Gastrocnemius medialis (tissue), 4 donors: ENCODE results near the gene MAPK12. TPM values are rescaled to one million over a fixed set of nuclear protein-coding genes. Genes with fewer than 3 reads are reported as not detected.

ENCODE experiments used
- ATAC-seq, 2 donors: fragments of 150-250 bp; one replicate each; pipeline ENCODE4 v1.9.1; 2016
- DNase-seq, 2 donors: peaks; one replicate each; pipeline ENCODE4 v3.0.0-alpha.2; 2019
- H3K27ac ChIP-seq, 4 donors: fragments of 200-600 bp; sonication (generic); 1 replicate in 1 of 4; 2 replicates in 3 of 4; pipeline ENCODE4 v1.5.1; 2016 to 2018; ENCODE audit warnings: mild to moderate bottlenecking in 2 of 4, moderate library complexity in 1 of 4
- H3K27me3 ChIP-seq, 3 donors: fragments of 200-600 bp; sonication (generic) in 2 of 3; 1 replicate in 1 of 3; 2 replicates in 2 of 3; pipeline versions ENCODE4 v1.5.1 to v1.6.0; 2016 to 2019; ENCODE audit warnings: mild to moderate bottlenecking in 1 of 3, moderate library complexity in 1 of 3
- H3K36me3 ChIP-seq, 2 donors: fragments of 200-600 bp; sonication (generic) in 1 of 2; one replicate each; pipeline ENCODE4 v1.5.1; 2017 to 2018
- H3K4me1 ChIP-seq, 2 donors: fragments of 200-600 bp; sonication (generic) in 1 of 2; one replicate each; pipeline ENCODE4 v1.5.1; 2016 to 2017; ENCODE audit warnings: mild to moderate bottlenecking in 2 of 2
- H3K4me3 ChIP-seq, 4 donors: fragments of 200-600 bp; sonication (generic) in 3 of 4; 1 replicate in 1 of 4; 2 replicates in 3 of 4; pipeline ENCODE4 v1.5.1; 2016 to 2019; ENCODE audit warnings: mild to moderate bottlenecking in 2 of 4
- H3K9me3 ChIP-seq, 3 donors: fragments of 200-600 bp; sonication (generic) in 2 of 3; 1 replicate in 1 of 3; 2 replicates in 2 of 3; pipeline ENCODE4 v1.5.1; 2016 to 2019
- POLR2A ChIP-seq, 2 donors: fragments of 450-650 bp; IDR thresholded peaks; one replicate each; pipeline ENCODE4 v1.6.1; 2017; ENCODE audit warnings: antibody characterized with exemption in 2 of 2, mild to moderate bottlenecking in 2 of 2, moderate library complexity in 2 of 2
- in situ Hi-C, 4 donors: fragments of 200-750 bp; cut with MboI; loops; one replicate each; pipeline versions ENCODE4 v1.15.0 to v1.8.0; 2017; ENCODE audit warnings: low sequenced_read_pairs in 4 of 4
- intact Hi-C: fragments of 100-400 bp; cut with DNase I; formaldehyde crosslinking; loops from one replicate; pipeline ENCODE4 v1.15.1; 2023; ENCODE audit warnings: low total_unique reads
- total RNA-seq, 4 donors: library from RNA; depleted of rRNA; stranded (reverse); fragments of >200 nt; gene quantifications; one replicate each; pipeline versions ENCODE4 v1.1.0 to v1.2.3, GENCODE V29; 2016
- TF ChIP-seq, protein P1 (sequence below), 5 experiments: fragments of 450-650 bp in 3 of 5; fragments of 200-600 bp in 2 of 5; sonication (generic) in 2 of 5; IDR thresholded peaks in 4 of 5; conservative IDR thresholded peaks in 1 of 5; 1 replicate in 4 of 5; 2 replicates in 1 of 5; pipeline ENCODE4 v1.5.1; 2016 to 2019; ENCODE audit warnings: antibody characterized with exemption in 5 of 5, mild to moderate bottlenecking in 3 of 5, moderate library complexity in 3 of 5

MAPK12 gene
- total RNA-seq, 4 donors from 2014 or later: 126 to 290 (median 219) TPM

DNA sequence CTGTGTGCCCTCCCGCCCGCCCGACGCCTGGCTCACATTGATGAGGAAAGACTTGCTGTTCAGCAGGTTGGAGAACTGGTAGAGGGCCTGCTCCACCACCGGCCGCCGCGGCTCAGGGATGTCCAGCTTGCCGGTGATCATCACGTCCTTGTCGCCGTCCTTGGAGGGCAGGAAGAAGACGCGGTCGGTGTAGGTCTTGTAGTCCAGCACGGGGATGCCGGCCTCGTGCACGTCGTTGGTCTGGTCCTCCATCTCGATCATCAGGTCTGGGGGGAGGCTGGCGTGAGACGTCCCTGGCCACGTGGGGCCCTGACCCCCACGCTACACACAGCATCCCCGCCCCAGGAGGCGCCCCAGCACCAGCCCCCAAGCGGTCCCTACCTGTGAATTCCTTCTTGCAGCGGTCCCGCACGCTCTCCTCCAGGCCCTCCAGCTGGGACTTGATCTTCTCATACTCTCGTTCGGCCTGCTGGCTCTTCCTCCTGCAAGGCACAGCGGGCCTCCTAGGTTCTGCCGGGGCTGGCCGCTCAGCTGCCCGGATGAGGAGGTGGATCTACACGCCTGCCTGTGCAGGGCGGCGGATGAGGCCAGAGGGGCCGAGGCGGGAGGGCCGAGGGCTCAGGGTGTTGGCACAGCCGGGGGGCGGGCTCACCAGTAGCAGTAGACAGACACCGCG is 19.4 kb upstream of the MAPK12 start:
- TF ChIP-seq, protein P1, sequence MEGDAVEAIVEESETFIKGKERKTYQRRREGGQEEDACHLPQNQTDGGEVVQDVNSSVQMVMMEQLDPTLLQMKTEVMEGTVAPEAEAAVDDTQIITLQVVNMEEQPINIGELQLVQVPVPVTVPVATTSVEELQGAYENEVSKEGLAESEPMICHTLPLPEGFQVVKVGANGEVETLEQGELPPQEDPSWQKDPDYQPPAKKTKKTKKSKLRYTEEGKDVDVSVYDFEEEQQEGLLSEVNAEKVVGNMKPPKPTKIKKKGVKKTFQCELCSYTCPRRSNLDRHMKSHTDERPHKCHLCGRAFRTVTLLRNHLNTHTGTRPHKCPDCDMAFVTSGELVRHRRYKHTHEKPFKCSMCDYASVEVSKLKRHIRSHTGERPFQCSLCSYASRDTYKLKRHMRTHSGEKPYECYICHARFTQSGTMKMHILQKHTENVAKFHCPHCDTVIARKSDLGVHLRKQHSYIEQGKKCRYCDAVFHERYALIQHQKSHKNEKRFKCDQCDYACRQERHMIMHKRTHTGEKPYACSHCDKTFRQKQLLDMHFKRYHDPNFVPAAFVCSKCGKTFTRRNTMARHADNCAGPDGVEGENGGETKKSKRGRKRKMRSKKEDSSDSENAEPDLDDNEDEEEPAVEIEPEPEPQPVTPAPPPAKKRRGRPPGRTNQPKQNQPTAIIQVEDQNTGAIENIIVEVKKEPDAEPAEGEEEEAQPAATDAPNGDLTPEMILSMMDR (IDR thresholded peaks at IDR 0.05 in 4 of 5, conservative IDR thresholded peaks at IDR 0.05 in 1 of 5): no peak
- ATAC-seq (no peak), DNase-seq (no peak)
- Histone ChIP-seq H3K4me1 (no peaks in the 10 kb centered on the region), H3K27me3 (no peaks in the 10 kb centered on the region), H3K9me3 (no peaks in the 10 kb centered on the region), H3K4me3 (no peak overlapping the region), H3K27ac (no peak overlapping the region), H3K36me3 (peaks cover 0 to 9% of the 10 kb centered on the region in 2 donors)
- intact Hi-C loops: no loop called here
- in situ Hi-C loops: no loop called here

DNA sequence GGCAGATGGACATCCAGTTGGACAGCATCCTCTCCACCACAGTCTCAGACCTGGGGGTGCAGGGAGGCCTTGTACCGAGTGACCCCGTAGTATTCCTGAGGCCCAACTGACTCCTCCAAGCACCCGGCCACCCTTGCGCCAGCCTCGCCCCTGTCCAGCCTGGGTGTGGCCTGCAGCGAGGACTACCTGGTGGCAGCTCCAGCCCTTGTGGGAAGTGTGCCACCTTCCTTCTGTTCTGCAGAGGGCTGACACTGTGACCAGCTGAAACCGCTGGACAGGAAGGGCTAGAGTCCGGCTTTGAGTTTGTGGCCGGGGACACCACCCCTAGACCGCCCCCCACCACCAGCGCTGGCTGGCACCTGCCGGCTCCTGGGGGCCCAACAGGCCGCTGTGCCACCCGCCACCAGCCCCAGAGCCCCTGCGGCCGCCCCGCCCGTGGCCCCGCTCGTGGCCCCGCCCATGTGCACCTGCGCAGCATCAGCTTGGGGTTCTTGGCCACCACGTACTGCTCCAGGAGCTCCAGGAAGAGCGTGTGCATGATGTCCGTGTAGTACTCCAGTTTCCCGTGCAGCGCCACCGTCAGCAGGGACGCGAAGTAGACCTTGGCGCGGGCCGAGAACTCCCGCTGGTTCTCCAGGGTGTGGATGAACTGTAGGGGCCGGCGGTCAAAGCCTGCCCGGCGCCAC is 18.7 kb upstream of the MAPK12 start:
- no peak overlapping the region for H3K4me3 ChIP-seq
- intact Hi-C loops (no loop called here), in situ Hi-C loops (no loop called here)
- H3K4me1 ChIP-seq: no peaks in the 10 kb centered on the region
- ATAC-seq: no peak
- H3K27ac ChIP-seq: no peak overlapping the region
- peaks cover 0 to 9% of the 10 kb centered on the region in 2 donors for H3K36me3 ChIP-seq
- no peaks in the 10 kb centered on the region for H3K27me3 ChIP-seq
- DNase-seq: no peak
- TF ChIP-seq, protein P1 (IDR thresholded peaks at IDR 0.05 in 4 of 5, conservative IDR thresholded peaks at IDR 0.05 in 1 of 5): no peak
- TF ChIP-seq POLR2A (IDR thresholded peaks at IDR 0.05): no peak
- no peaks in the 10 kb centered on the region for H3K9me3 ChIP-seq

DNA sequence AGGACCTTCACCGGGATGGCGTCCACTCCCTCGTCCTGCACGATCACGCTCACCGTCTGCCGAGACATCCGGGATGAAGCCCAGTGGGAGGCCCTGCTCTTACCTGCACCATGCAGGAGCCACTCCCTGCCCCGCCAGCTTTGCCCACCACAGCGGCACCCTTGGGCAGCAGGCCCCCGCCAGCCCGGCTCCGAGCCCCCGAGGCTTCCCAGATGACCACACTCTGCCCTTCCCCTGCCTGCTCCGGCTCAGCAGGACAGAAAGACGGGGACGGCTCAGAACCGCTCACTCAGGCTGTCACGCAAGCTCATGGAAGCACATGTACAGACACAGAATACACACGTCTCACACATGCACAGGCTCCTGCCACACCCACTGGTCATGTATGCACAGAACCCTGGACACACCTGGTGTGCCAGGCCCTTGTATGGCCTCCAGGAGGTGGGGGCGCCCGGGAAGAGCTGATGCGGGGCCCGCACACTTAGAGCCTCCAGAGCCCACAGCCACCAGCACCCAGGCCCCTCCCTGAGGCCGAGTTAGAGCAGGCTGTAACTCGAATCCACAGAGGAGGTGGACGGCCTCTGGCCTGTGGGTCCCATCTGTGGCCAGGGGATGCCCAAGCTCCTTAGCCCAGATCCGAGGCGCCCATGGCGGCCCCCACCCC is 17.6 kb upstream of the MAPK12 start:
- ATAC-seq (no peak), DNase-seq (no peak)
- TF ChIP-seq, protein P1 (IDR thresholded peaks at IDR 0.05 in 4 of 5, conservative IDR thresholded peaks at IDR 0.05 in 1 of 5): no peak
- no peak for TF ChIP-seq POLR2A (IDR thresholded peaks at IDR 0.05)
- Histone ChIP-seq H3K27me3 (no peaks in the 10 kb centered on the region), H3K9me3 (no peaks in the 10 kb centered on the region), H3K36me3 (peaks cover 0 to 9% of the 10 kb centered on the region in 2 donors), H3K4me3 (no peak overlapping the region), H3K4me1 (peaks cover 0 to 3% of the 10 kb centered on the region in 2 donors), H3K27ac (no peak overlapping the region)
- intact Hi-C loops (loop anchor here (5.0 kb wide), 1 partner anchor 48 kb away; the partner anchor contains the start of gene DENND6B), in situ Hi-C loops (loop anchor here in 2 of 4 donors (10.0 kb wide), 1 partner anchor 46 kb away; the partner anchor contains the start of gene DENND6B (in 2 of the 2))

- no peaks in the 10 kb centered on the region for H3K9me3 ChIP-seq
- peaks cover 0 to 4% of the 10 kb centered on the region in 2 donors for H3K4me1 ChIP-seq
- no peaks in the 10 kb centered on the region for H3K27me3 ChIP-seq
- H3K36me3 ChIP-seq: peaks cover 0 to 9% of the 10 kb centered on the region in 2 donors
- DNase-seq (no peak), ATAC-seq (no peak)
- H3K27ac ChIP-seq: no peak overlapping the region
- H3K4me3 ChIP-seq: no peak overlapping the region
- intact Hi-C loops: loop anchor here (5.0 kb wide), 1 partner anchor 49 kb away; the partner anchor contains the start of gene DENND6B
- no peak for TF ChIP-seq POLR2A (IDR thresholded peaks at IDR 0.05)
- TF ChIP-seq, protein P1 (IDR thresholded peaks at IDR 0.05 in 4 of 5, conservative IDR thresholded peaks at IDR 0.05 in 1 of 5): no peak
- in situ Hi-C loops: loop anchor here in 2 of 4 donors (10.0 kb wide), 1 partner anchor 46 kb away; the partner anchor contains the start of gene DENND6B (in 2 of the 2)
Observed at GRCh38 chr22:50278461-50278860, 17.0 kb upstream of the MAPK12 start.
